Dedifferentiated amniotic fluid mesenchymal stem cell (primary cell): Measurements from ENCODE around the gene CHKB.
"Not testable (repeated sequence)": the region's sequence is repeated elsewhere in the genome, so short reads cannot be mapped to it uniquely, and the experiment has no call there.

Source experiments
- DNase-seq: peaks from one replicate; pipeline ENCODE4 v3.0.0-alpha.2; 2016; ENCODE audit errors: extremely low spot score

CHKB gene

DNA sequence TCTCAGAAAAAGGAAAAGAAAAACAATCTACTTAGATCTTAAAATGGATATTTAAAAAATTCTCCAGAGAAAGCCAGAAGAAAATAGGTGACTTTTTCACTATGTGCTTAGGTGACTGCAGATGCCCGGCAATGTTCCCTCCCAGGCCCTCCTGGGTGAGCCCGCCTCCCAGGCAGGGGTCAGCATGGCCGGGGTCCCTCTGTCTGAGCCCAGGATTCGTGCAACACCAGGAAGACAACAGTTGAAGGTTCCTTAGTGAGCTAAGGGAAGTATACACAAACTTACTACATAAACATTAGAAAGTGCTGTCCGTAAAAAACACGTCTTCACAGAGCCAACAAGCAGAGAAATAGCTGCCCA is 29.5 kb upstream of the CHKB start:
- DNase-seq: no peak

GRCh38 chr22:50611341-50612060 is 28.9 kb upstream of the CHKB start:
- no peak for DNase-seq

GRCh38 chr22:50610581-50610980 is 27.9 kb upstream of the CHKB start:
- DNase-seq: no peak

DNA sequence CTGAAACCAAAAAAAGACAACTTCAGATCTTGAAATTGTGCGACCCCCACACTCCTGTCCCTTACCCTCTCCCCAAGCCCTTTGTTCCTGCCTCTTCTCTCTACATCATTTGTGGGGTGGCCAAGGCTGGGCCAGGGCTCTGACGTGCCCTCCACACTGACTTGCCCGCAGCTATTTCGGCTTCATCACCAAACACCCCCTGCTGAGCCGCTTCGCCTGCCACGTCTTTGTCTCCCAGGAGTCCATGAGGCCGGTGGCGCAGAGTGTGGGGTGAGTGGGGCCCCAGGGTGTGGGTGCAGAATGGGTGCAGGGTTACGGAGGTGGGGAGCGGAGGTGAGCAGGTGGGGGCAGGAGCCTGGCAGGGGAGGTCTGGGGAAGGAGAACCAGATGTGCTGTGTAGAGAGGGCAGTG is 27.4 kb upstream of the CHKB start:
- no peak for DNase-seq

- DNase-seq: no peak
These were observed 26.9 kb upstream of the CHKB start for GRCh38 chr22:50609599-50609998.

DNA sequence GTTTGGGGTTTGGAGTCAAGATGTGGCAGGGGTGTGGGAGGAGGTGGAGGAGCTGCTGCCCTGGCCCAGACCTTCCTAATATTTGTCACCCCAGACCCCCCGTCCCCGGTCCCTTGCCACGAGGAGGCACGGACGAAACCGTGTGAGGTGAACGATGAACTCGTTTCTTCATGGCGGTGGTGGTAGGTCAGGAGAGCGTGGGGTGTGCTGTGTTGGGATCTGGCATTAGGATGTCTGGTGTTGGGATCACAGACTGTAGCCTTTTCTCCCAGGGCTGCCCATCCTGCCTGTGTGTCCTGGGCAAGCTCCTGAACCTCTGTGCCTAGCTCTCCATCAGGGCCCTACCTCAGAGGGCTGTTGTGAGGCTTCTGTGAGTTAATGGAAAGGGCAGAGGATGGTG is 26.3 kb upstream of the CHKB start:
- DNase-seq: no peak

GRCh38 chr22:50608058-50608840 is 25.6 kb upstream of the CHKB start:
- DNase-seq: not testable (repeated sequence)

DNA sequence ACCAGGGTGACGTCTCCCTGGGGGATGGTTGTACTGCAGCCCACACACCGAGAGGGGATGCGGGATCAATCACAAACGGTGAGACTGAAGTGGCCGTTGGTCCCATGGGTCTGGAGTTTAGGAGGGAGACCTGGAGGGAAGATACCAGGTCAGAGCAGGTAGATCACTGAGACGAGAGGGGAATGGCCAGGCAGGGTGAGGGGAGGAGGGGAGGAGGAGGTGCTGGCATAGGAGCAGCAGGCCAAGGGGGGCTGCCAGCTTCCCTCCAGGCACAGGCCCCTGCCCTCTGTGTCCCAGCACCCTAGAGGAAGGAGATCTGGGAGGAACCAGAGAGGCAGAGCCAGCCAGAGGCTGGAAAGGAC is 25.0 kb upstream of the CHKB start:
- no peak for DNase-seq

DNA sequence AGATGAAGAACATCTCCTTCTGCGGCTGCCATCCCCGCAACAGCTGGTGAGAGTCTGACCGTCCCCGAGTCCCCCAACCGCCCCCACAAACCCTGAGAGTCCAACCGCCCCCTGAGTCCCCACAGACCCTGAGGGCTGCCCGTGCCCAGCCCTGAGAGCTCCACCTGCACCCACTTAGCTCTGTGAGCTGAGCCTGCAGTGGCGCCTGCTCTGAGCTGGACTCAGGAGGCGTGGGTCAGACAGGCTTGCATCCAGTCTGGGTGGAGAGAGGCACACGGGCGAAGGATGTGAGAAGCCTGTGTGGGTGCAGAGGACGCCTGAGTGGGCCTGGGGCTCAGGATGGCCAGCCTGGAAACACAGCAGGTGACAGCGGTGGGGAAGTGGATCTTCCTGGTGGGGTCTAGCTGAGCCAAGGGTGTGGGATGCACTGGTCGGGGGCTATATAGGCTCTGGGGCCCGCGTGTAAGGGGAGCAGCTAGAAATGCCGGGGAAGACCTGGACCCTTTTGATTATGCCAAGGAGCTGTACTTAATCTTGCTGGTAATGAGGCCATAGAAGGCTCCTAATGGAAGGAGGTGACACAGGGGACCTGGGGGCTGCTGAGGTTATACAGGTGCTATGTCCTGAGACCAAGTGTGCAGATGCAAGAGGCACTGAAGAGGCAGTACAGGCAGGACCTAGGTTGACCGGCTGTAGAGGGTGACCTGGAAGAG is 24.5 kb upstream of the CHKB start:
- no peak for DNase-seq

DNA sequence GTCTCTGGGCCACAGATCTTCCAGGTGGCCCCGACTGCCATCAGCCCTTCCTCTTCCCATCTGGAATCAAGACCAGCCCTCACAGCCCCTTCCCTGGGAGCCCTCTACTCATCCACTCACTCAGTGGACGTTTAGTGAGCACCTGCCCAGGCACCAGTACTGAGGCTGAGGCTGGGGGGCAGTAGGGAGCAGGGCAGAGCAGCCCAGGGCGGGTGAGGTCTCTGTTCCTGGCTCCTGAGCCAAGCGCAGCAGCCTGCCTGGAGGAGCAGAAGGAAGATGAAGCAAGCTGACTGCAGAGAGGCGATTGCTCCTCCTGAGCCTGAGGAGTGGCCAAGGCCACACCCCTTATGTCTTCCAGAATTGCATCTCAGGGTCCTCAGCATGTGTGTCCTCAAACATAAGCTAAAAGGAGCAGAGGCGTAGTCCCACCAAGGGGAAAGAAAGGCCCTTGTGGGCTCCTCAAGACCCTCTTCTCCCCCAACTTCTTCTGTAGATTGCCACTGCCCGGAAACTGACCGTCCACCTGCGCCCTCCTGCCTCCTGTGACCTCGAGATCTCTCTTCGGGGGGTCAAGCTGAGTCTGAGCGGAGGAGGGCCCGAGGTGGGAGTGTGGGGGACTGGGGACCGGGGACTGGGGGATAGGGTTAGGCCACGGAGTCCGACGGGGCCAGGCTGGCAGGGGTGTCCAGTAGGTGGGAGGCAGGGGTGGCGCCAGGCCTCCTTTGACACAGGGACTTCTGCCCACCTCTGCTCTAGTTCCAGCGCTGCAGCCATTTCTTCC is 23.7 kb upstream of the CHKB start:
- no peak for DNase-seq

DNA sequence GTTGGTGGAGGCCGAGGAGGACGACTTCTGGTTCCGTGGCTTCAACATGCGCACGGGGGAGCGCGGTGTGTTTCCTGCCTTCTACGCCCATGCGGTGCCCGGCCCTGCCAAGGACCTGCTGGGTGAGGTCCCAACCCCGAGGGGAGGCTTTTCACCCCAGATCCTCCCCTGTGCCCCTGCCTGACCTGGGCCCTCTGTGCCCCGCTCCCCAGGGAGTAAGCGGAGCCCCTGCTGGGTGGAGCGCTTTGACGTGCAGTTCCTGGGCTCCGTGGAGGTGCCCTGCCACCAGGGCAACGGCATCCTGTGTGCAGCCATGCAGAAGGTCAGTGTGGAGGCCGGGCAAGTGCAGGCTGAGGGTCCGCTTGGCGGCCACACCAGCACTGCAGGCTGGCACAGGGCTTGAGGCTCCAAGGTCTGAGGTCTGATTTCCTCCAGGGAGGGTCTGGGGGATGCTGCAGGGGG is 23.0 kb upstream of the CHKB start:
- no peak for DNase-seq

GRCh38 chr22:50605002-50605612 is 22.5 kb upstream of the CHKB start:
- DNase-seq: no peak

GRCh38 chr22:50604256-50605001 is 21.8 kb upstream of the CHKB start:
- no peak for DNase-seq

DNA sequence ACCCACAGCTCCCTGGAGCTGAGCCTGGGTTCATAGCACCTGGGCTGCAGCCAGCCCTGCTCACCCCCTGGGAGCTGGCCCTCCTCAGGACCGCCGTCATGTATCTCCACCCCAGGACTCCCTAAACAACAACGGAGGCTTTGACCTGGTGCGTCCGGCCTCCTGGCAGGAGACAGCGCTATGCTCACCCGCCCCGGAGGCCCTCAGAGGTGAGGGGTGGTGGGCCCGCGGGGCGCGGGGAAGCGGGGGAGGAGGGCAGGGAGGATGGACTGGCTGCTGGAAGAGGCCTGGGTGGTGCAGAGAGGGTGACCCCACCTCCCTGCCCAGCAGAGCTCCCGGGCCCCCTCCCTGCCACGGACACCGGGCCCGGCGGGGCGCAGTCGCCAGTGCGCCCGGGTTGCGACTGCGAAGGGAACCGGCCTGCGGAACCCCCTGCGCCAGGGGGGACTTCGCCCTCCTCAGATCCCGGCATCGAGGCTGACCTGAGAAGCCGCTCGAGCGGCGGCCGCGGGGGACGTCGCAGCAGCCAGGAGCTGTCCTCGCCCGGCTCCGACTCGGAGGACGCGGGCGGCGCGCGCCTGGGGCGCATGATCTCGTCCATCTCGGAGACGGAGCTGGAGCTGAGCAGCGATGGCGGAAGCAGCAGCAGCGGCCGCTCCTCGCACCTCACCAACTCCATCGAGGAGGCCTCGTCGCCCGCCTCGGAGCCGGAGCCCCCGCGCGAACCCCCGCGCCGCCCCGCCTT is 21.0 kb upstream of the CHKB start:
- DNase-seq: no peak

GRCh38 chr22:50602338-50602700 is 19.7 kb upstream of the CHKB start:
- no peak for DNase-seq

- DNase-seq: no peak
These were observed 19.2 kb upstream of the CHKB start for GRCh38 chr22:50601669-50602337.

DNA sequence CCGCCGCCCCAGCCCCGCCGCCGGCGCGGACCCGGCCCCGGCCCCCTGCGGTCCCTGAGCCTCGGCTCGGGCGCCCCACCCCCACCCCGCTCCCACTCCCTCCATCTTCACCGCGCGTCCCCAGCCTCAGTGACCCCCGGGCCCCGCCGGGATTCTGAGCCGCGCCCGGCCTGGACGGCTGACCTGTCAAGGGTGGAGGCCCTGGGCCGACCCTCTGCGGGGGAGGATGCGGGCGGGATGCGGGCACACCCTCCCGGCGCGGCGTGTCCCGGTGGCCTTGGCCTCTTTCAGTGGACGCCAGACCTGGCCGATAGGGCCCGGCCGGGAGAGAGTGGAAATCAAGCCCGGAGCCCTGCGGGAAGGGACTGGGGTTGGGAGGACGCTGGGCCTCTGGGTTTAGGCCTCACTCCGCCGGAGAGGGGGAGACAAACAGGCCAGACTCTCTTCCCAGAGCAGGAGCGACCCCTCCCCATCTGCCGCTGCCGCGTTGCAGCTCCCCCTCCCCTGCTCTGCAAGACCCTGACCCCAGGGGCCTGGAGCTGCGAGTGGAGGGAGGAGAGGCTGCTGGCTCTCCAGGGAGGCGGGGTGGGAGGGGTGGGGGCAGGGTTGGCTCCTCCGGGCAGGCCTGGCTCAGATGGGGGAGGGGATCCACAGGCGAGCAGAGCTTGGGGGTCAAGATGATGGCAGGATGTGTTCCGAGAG is 18.5 kb upstream of the CHKB start:
- no peak for DNase-seq

DNA sequence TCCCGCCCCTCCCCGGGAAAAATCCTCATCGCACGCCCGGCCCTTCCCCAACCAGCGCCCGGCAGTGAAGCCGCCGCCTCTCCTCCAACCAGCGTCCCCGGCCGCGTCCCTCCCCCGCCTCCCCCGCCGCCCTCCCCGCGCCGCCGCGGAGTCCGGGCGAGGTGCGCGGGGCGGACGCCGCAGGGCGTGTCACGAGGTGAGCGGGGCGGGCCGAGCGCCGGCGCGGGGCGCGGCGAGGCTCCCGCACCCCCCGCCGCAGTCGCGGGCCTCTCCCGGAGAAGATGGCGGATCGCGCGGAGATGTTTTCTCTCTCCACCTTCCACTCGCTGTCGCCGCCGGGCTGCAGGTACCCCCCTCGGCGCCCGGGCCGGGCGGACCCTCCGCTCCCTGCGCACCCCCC is 17.9 kb upstream of the CHKB start, which contains the start of gene MAPK8IP2:
MAPK8IP2 (plus strand) TSS at position 256 of the 400 bp plus-strand sequence; CDS start at position 282, 26 bp downstream.
- no peak for DNase-seq
